HG03571 (cell line): ENCODE results near the gene RPL10.
A peak's percentile ranks its signal among the peaks of the same experiment; 100 is the strongest.

ENCODE experiments used
- ATAC-seq: cut with Tn5 transposase; IDR thresholded peaks from one replicate; pipeline ENCODE4 v1.9.1; 2021; ENCODE audit not compliant: unreplicated experiment

RPL10 gene

GRCh38 chrX:154360155-154360713 lies 37.9 kb upstream of the RPL10 start:
- no peak for ATAC-seq

- ATAC-seq = no peak
Observed at GRCh38 chrX:154362085-154362742, 36.0 kb upstream of the RPL10 start.

GRCh38 chrX:154363706-154364439 lies 34.3 kb upstream of the RPL10 start:
- no peak for ATAC-seq

GRCh38 chrX:154365052-154365600 lies 33.1 kb upstream of the RPL10 start:
- ATAC-seq = no peak

- ATAC-seq = no peak
Observed at GRCh38 chrX:154365997-154366665, 32.0 kb upstream of the RPL10 start.

GRCh38 chrX:154366666-154367055 lies 31.5 kb upstream of the RPL10 start:
- no peak for ATAC-seq

- no peak for ATAC-seq
Observed at GRCh38 chrX:154367474-154368308, 30.5 kb upstream of the RPL10 start.

- ATAC-seq = no peak
Observed at GRCh38 chrX:154368630-154369448, 29.3 kb upstream of the RPL10 start.

- no peak for ATAC-seq
Observed at GRCh38 chrX:154369449-154370299, 28.5 kb upstream of the RPL10 start.

- no peak for ATAC-seq
Observed at GRCh38 chrX:154370300-154371016, 27.7 kb upstream of the RPL10 start.

- peak; percentile 47 for ATAC-seq
Observed at GRCh38 chrX:154371017-154371788, 27.0 kb upstream of the RPL10 start.

- peak; percentile 4 for ATAC-seq
Observed at GRCh38 chrX:154371789-154372300, 26.3 kb upstream of the RPL10 start.

GRCh38 chrX:154372612-154373022 lies 25.6 kb upstream of the RPL10 start:
- no peak for ATAC-seq

- ATAC-seq = no peak
Observed at GRCh38 chrX:154373340-154374306, 24.6 kb upstream of the RPL10 start.

- ATAC-seq = no peak
Observed at GRCh38 chrX:154374313-154375155, 23.6 kb upstream of the RPL10 start, which contains the start of gene FLNA. TSS of gene FLNA (minus strand) at chrX:154374634. CDS start at chrX:154371245, 3,389 bp downstream.
